Fibroblast of skin of left biceps (primary cell): ENCODE data around the gene AEBP1.

Experiments used
- DNase-seq, 2 experiments: peaks; one replicate each; pipeline ENCODE4 v3.0.0-alpha.2; 2013; ENCODE audit warnings: low read depth in 2 of 2

Gene AEBP1

DNA sequence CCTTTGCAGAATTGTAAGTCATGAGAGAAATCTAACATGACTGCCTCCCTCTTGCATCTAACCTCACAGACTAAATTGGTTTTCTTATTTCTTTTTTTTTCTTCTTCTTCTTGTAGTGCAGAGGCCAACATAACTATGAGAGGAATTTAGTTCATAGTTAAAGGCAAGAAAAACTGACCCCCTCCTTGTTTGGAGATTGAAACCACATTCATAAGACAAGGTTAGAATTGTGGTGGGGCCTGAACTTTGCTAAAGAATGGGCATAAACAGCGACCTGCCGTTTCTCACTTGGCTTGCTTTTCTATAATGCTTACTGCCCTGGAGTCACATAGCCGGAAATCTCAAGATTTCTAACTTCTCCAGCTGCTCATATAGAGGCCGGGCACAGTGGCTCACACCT lies 19.4 kb upstream of the AEBP1 start:
- no peak for DNase-seq

DNA sequence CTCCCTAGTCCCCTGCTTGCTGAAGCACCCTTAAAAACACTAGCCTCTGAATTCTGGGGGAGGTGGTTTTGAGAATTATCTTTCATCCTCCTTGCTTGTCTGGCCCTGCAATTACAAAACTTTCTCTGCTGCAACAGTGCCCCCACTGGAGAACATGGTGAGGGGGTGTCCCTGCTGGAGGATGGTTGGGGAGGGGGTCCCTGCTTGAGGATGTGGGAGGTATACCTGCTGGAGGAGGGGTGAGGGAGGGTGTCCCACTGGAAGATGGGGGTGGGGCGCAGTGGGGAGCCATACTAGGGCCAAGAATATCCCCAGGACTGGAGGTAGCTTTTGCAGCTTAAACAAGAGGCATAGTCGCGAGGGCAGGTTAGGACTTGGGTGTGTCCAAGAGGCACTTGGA lies 18.6 kb upstream of the AEBP1 start:
- DNase-seq, result no peak

DNA sequence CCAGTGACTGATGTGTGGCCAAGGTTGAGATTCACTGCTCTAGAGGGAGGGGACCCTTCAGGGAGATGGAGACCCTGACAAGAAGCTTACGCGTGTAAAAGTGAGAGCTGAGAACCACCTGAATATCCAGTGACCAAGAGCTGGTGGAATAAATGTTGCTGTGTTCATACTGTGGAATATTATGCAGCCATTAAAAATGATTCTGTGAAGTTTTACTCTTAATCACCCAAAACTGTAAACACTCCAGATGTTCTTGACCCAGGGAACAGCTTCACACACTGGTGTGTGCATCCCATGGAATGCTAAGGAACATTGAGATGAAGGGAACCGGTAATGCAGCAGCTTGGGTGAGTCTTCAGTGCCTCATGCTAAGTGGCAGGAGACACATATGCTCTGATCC lies 17.5 kb upstream of the AEBP1 start:
- no peak for DNase-seq

GRCh38 chr7:44087911-44088838 lies 16.0 kb upstream of the AEBP1 start:
- DNase-seq, result peak; percentile 72 to 74

DNA sequence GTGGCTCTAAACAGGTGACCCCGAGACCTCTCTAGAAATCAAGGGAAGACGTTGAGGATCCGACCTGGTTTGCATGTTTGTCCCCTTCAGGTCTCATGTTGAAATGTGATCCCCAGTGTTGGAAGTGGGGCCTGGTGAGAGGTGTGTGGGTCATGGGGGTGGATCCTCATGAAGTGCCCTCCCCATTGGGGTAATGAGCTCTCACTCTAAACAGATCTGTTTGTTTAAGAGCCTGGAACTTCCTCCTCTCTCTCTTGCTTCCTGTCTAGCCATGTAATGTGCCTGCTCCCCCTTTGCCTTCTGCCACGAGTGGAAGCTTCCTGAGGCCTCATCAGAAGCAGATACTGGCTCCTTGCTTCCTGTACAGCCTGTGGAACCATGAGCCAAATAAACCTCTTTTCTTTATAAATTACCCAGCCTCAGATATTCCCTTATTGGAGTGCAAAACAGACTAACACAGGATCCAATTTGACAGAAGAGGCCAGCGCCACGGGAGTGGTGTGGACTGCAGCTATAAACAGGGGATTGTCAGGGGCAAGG lies 11.0 kb upstream of the AEBP1 start:
- no peak for DNase-seq

DNA sequence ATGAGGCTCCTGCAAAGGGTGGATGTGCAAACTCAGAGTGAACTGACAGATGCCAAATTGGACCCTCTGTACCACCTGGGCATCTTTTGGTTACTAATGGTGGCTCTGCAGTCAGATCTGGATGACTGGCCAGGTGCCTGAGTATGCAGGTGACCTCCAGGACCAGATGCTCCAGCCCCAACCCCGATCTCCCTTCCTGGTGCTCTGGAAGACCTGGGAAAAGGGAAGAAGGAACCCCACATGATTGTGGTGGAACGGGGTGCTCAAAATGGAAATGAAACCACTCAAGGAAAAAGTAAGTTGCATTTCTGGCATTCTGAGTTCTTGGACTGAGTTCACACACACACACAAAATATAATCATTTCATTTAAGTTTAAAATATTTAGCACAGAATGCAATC lies 9.8 kb upstream of the AEBP1 start:
- DNase-seq, result no peak

DNA sequence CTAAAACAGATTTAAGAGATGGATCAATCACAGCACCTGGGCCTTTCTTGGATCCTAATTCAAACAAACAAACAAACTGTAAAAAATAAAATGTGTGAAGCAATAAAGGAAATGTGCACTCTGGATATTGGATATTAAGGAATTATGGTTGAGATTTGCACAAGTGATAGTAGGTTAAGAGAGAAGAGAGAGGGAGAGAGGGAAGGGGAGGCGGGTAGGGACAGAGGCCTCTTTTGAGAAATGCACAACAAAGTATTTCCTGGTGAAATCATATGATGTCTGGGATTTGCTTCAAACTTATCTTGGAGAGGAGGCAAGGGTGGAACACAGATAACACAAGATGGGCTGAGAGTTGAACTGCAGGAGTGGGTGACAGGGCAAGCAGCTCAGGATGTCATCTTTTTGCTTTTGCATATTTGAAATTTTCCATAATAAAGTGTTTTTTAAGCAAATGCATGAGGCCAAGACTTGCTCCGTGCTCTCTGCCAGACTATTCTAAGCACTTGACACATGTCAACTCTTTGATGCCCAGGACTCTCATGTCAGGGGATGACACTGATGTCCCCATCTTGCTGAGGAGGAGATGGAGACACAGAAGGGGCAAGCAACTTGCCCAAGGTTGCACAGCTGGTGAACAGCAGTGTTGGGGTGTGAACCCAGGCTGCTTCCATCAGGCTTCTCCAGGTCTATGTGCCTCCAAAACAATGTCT lies 9.1 kb upstream of the AEBP1 start:
- DNase-seq, result no peak

DNA sequence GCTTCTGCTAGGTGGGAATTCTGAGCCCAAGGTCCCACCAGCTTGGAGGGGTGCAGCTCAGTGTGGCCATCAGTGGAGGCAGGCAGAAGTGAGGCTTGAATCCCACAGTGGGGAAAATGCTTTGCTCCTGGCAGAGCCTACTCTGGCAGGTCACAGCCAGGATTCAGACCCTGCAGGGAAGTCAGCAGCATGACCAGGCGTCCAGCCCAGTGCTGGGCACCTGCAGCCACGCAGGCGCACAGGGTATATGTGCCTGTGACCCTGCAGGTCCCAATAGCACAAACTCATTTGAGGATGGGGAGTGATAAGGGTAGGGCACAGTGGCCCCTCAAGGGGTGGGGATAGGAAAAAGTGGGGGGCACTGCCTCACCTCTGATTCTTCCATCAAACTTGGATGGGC lies 8.4 kb upstream of the AEBP1 start:
- DNase-seq, result no peak

DNA sequence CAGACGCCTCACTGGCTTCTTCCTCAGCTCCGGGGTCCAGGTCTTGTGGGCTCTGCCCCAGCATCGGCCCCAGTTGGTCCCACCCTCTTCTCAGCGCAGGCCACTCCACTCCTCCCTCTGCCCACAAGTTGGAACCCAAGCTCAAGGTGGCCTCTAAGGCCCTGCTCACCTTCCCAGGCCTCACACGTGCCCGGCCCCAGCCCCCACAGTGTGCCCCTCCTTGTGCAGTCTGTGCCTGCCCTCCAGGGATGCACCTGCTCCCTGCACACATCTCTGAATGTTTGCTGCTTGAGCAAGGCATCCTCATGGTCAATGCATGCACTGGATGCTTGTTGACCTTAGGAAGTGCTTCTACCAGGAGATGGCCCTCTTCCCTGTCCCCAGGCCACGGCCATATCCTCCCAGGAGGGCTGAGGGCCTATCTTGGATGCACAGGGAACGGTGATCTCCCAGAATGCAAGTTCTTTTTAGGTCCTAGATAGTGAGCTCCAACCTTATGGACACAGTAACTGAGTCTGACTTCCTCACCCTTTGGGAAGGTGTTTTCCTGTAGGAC lies 7.7 kb upstream of the AEBP1 start:
- no peak for DNase-seq

GRCh38 chr7:44097064-44097932 lies 6.8 kb upstream of the AEBP1 start:
- no peak for DNase-seq

DNA sequence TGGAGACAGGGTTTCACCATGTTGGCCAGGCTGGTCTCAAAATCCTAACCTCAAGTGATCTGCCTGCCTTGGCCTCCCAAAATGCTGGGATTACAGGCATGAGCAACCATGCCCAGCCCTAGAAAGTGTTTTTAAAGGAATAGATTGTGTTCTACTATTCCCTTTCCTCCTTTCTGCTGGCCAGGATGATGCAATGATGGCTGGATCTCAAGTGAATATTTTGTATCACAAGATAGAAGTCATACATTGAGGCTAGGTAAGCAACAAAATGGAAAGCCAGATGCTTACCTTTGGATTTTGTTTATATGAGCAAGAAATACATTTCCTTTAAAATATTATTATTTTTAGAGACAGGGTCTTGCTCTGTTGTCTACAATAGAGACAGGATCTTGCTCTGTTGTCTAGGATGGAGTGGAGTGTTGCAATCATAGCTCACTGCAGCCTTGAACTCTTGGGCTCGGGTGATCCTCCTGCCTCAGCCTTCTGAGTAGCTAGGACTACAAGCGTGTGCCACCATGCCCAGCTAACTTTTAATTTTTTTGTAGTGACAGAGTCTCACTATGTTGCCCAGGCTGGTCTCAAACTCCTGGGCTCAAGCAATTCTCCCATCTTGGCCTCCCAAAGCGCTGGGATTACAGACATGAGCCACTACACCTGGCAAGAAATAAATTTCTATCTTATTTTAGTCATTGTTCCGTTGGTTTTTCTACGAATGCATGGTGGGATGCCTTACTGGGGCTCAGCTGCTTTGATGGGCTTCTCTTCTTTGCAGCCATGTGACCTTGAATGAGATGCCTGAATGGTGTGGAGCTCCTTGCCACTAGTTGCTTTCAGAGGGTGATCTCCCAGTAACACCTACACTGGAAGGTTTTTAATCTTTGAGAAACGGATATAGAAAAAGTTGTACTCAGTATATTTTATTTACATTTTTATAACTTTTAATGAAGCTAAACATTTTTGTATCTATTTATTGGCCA lies 5.8 kb upstream of the AEBP1 start:
- DNase-seq, result no peak

DNA sequence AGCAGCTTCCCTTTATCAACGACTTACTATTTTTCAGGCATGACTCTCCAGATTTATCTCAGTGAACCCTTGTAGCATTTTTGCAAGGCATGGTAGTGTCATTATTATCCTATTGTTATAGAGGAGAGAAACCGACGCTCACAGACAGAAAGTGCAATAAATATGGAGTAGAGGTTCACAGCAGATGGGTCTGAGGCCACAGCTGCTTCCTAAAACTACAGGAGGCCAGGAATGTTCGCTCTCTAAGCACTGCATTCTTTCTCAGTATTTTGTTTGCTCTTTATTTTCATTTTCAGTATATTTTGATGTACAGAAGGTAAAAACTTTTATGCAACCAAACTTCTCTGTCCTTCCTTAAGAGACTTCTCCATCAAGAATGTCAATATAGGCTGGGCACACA lies 4.5 kb upstream of the AEBP1 start:
- no peak for DNase-seq

GRCh38 chr7:44100458-44101302 lies 3.5 kb upstream of the AEBP1 start:
- DNase-seq, result no peak

GRCh38 chr7:44101303-44101965 lies 2.7 kb upstream of the AEBP1 start:
- no peak for DNase-seq

DNA sequence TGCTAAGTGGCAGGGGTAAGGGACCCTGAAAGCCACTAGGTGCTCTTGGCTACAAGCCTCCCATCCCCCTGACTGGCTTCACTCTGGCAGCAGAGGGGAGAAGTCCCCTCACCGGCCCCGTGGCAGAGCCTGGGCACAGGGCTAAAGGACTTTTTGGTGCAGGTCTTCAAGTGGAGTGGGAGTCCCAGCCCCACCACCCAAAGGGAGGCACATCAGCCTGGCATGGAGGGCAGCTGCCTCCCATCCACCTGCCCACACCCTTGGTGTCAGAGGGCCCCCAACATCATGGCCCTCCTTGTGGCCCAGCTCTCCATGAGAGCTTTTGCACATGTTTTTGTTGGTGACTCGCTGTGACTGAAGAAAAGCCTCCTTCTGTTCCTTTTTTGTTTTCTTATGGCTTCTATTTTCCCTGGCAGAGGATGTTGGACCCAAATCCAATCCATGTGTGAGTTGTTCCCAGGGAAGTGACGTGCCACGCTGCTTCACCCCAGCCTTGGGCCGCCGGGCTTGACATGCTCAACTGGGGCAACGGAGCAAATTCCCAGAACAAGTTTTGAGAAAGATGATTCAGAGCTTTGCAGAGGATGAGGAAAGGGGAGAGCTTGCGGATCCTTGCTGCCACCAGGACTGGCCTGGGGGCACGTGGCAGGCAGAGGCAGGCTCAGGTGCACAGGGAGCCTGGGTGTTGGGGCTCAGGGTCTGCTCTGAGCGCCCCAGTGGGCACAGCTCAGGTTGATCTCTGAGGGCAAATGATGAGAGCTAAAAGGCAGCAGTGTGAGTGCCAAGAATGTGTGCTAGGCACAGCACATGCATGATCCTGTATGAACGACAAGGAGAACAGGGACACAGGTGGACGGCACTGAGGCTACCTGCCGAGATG lies 1.9 kb upstream of the AEBP1 start:
- DNase-seq, result no peak

DNA sequence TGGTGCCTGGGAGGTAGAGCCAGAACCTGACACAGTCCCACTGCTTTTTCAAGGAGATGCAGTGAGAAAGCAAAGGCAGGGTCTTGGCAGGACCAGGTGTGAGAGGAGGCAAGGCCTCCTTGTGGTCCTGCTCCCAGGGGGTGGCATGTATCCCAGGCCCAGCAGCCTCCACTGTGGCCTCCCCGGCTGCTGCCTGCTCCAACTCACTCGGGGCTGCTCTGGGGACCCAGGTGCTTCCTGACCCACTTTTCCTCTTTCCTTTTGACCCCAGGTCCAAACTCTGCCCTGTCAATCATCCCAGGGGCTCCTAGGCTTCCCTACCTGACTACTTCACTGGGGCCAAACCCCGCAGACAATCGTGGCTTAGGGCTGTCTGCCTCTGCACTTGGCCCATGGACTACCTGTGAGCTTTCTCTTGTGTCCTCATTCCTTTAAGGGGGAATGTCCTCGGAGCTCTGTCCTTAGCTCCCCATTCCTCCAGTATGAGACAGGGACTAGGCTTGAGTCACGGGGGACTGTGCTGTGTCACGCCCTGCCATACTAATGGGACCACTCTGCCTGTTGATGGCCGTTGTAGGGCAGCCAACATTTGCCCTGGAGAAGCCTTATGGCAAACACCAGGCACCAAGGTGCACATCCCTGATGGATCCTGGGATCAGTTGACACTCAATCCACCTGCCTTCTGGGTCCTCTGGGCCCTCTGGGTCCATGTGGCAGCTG lies 1.1 kb upstream of the AEBP1 start:
- no peak for DNase-seq

DNA sequence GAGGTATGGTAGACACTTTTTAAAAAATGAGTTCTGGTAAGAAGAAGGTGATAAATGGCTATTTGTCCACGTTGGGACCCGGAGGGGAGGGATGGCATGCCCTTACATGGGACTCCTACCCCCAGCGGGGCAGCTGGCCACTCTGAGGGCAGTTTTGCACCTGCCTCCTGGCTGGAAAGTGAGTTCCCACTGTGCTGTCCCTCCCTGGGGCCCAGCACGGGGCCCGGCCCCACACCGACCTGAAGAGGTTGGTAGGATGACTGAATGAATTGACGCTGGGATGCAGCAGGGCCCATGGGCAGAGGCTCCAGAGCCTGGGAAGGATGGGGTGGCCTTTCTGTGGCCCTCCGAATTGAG lies 601 bp upstream of the AEBP1 start:
- DNase-seq, result no peak
